ENCODE data around the gene HSD17B14. TPM values are rescaled to one million over a fixed set of nuclear protein-coding genes. Genes with fewer than 3 reads are reported as not detected.

The HSD17B14 gene
- total RNA-seq, 1 experiment from 2014 or later, result 3.9 TPM

- ChIA-PET RAD21 (ENCODE audit: low non-redundant PET in 1 of 2, low total read pairs in 2 of 2, uncharacterized antibody in 2 of 2, unreplicated experiment in 2 of 2) (interaction anchor here in 1 of 2 experiments (0.7 kb wide), 1 partner anchor 48 kb away, joined by 3 read pairs; no protein-coding TSS in a partner anchor), POLR2A (no interaction called here)
- TF ChIP-seq JUND (IDR thresholded peaks at IDR 0.05), result no peak
- TF ChIP-seq ZNF274 (IDR thresholded peaks at IDR 0.05; ENCODE audit: low read depth, low read length), result no peak
- no peak for TF ChIP-seq TCF7L2 (IDR thresholded peaks at IDR 0.05; ENCODE audit: borderline replicate concordance, extremely low read depth, insufficient read depth, insufficient read length)
- no peak for TF ChIP-seq POLR2AphosphoS5 (IDR thresholded peaks at IDR 0.05; ENCODE audit: low read depth, low read length)
- TF ChIP-seq SRF (IDR thresholded peaks at IDR 0.05; ENCODE audit: low read depth), result no peak
- no peak for TF ChIP-seq CEBPB (IDR thresholded peaks at IDR 0.05; ENCODE audit: low read depth)
- no peak for TF ChIP-seq CBX3 (IDR thresholded peaks at IDR 0.05; ENCODE audit: low read depth)
- TF ChIP-seq MAX (IDR thresholded peaks at IDR 0.05), result no peak
- TF ChIP-seq POLR2A (IDR thresholded peaks at IDR 0.05; ENCODE audit: borderline replicate concordance, extremely low read depth, insufficient read depth, insufficient read length), result no peak
- TF ChIP-seq RAD21 (IDR thresholded peaks at IDR 0.05; ENCODE audit: low read depth), result no peak
- TF ChIP-seq SP1 (IDR thresholded peaks at IDR 0.05; ENCODE audit: low read depth), result no peak
- no peak for TF ChIP-seq CTCF (IDR thresholded peaks at IDR 0.05 in 2 of 3, conservative IDR thresholded peaks at IDR 0.05 in 1 of 3; ENCODE audit: borderline replicate concordance in 1 of 3, insufficient read depth in 1 of 3, low read depth in 2 of 3, low read length in 2 of 3)
- no peak for TF ChIP-seq ZBTB33 (IDR thresholded peaks at IDR 0.05; ENCODE audit: extremely low read depth, insufficient replicate concordance, low read length)
- TF ChIP-seq EZH2 (IDR thresholded peaks at IDR 0.05), result no peak
- no peak for TF ChIP-seq FOSL1 (IDR thresholded peaks at IDR 0.05; ENCODE audit: low read depth)
- TF ChIP-seq ZFX (IDR thresholded peaks at IDR 0.05), result no peak
- no peak for TF ChIP-seq EZH2phosphoT487 (IDR thresholded peaks at IDR 0.05; ENCODE audit: borderline replicate concordance)
- TF ChIP-seq EGR1 (IDR thresholded peaks at IDR 0.05; ENCODE audit: low read depth), result no peak
Measured at GRCh38 chr19:48870048-48870447, 33.8 kb upstream of the HSD17B14 start.

More at GRCh38 chr19:48870048-48870447, 33.8 kb upstream of the HSD17B14 start:
- Histone ChIP-seq H3K27ac (ENCODE audit: low read depth, low read length) (no peak overlapping the region), H4K20me1 (ENCODE audit: insufficient read depth) (peaks cover 8% of the 10 kb centered on the region; the same call in 1 of the 2 replicates), H3K27me3 (ENCODE audit: insufficient read depth, low read length) (no peaks in the 10 kb centered on the region), H3K79me2 (ENCODE audit: insufficient read depth, low read length) (peaks cover 29% of the 10 kb centered on the region), H3K9ac (ENCODE audit: low read length) (no peak overlapping the region), H3K9me3 (ENCODE audit: control insufficient read depth in 1 of 2, insufficient read depth in 1 of 2, low read depth in 1 of 2, low read length in 2 of 2) (no peaks in the 10 kb centered on the region), H3K4me3 (replicated peaks in 1 of 2; ENCODE audit: low read depth in 1 of 2, low read length in 2 of 2) (no peak overlapping the region), H3K9me2 (ENCODE audit: insufficient read depth) (no peaks in the 10 kb centered on the region), H2AFZ (ENCODE audit: low read depth, low read length, poor library complexity, severe bottlenecking) (no peak overlapping the region), H3K36me3 (ENCODE audit: control insufficient read depth in 1 of 2, insufficient read depth in 2 of 2, low read length in 2 of 2) (peaks cover 10 to 18% of the 10 kb centered on the region in 2 experiments), H3K4me1 (ENCODE audit: control insufficient read depth in 1 of 2, insufficient read depth in 2 of 2, low read length in 2 of 2) (peaks cover 43 to 63% of the 10 kb centered on the region in 2 experiments), H3K4me2 (ENCODE audit: low read length) (no peak overlapping the region)
- ATAC-seq (no peak), DNase-seq (ENCODE audit: low read depth, low spot score) (no peak)
- BruUV-seq (replicated peaks), result no TSS peak
- intact Hi-C loops (cut with micrococcal nuclease), result loop anchor here (5.0 kb wide), 1 partner anchor 97 kb away; the partner anchor contains the start of gene FTL
- CTCF ChIA-PET, result interaction anchor here (2.3 kb wide), 1 partner anchor 100 kb away, joined by 8 read pairs; no protein-coding TSS in a partner anchor

Measured in HCT116 (cell line).